Aorta (tissue), 5 donors: ENCODE results near the gene SLC9A3. TPM values are rescaled to one million over a fixed set of nuclear protein-coding genes. Genes with fewer than 3 reads are reported as not detected.
"Not testable (repeated sequence)": the region's sequence is repeated elsewhere in the genome, so short reads cannot be mapped to it uniquely, and the experiment has no call there.

ENCODE experiments used
- ATAC-seq: fragments of 200-7000 bp; cut with Tn5 transposase; one replicate; pipeline ENCODE4 v1.9.1; 2022; ENCODE audit warnings: moderate library complexity; ENCODE audit not compliant: low FRiP score
- DNase-seq, 2 donors: peaks; one replicate each; pipeline ENCODE4 v3.0.0-alpha.2; 2020
- H3K27ac ChIP-seq, 2 donors: one replicate each; pipeline ENCODE4 v1.5.1; 2013; ENCODE audit warnings: low read length in 2 of 2, mild to moderate bottlenecking in 2 of 2, moderate library complexity in 2 of 2, control low read depth in 1 of 2, inconsistent platforms in 1 of 2, low read depth in 1 of 2
- H3K27me3 ChIP-seq, 2 donors: one replicate each; pipeline ENCODE4 v1.6.1; 2013; ENCODE audit warnings: control low read depth in 1 of 2, low read length in 1 of 2, mild to moderate bottlenecking in 1 of 2, moderate library complexity in 1 of 2; ENCODE audit not compliant: insufficient read depth in 2 of 2, control insufficient read depth in 1 of 2
- H3K36me3 ChIP-seq, 2 donors: one replicate each; pipeline ENCODE4 v1.6.1; 2013; ENCODE audit warnings: control low read depth in 1 of 2, low read length in 1 of 2, mild to moderate bottlenecking in 1 of 2; ENCODE audit not compliant: insufficient read depth in 2 of 2, control insufficient read depth in 1 of 2
- H3K4me1 ChIP-seq, 2 donors: one replicate each; pipeline ENCODE4 v1.6.1; 2013; ENCODE audit warnings: low read length in 2 of 2, control low read depth in 1 of 2, mild to moderate bottlenecking in 1 of 2, moderate library complexity in 1 of 2; ENCODE audit not compliant: insufficient read depth in 2 of 2, control insufficient read depth in 1 of 2
- H3K4me3 ChIP-seq, 2 donors: one replicate each; pipeline ENCODE4 v1.5.1; 2013; ENCODE audit warnings: low read length in 2 of 2, control low read depth in 1 of 2, mild to moderate bottlenecking in 1 of 2
- H3K9me3 ChIP-seq: one replicate; pipeline ENCODE4 v1.6.1; 2013; ENCODE audit warnings: mild to moderate bottlenecking, low read length; ENCODE audit not compliant: control insufficient read depth
- WGBS, 2 donors: extraction: QIAGEN DNeasy Blood & Tissue Kit; methylation state at CpG; one replicate each; pipeline ENCODE4 v1.1.7; 2013; 5-methylcytosine and 5-hydroxymethylcytosine counted together
- intact Hi-C, 2 donors: fragments of 100-400 bp; cut with DNase I; formaldehyde crosslinking; loops; one replicate each; pipeline versions ENCODE4 v1.14.2 to v1.15.0; 2022
- polyA plus RNA-seq, 2 donors: library from polyadenylated mRNA; stranded (reverse); fragments of 200-250 nt; gene quantifications; one replicate each; pipeline ENCODE4 v1.2.3, GENCODE V29; 2013
- total RNA-seq, 2 donors: library from RNA; stranded (reverse); fragmentation: NEBNext Ultra II Directional; extraction: Animal tissue kit (Norgen Biotek cat#: 25700); gene quantifications; one replicate each; pipeline ENCODE4 v1.2.1, GENCODE V29; 2021
- donor health status: healthy with polysubstance abuse.
- donor health status: Bipolar disorder and iron deficiency.
- donor health status: DM: no; HTN: no; CAD: no.
- donor health status: DM: no; HTN: no; CAD: no.
- donor health status: DM: yes; HTN: yes; CAD: no.

Gene SLC9A3
- total and polyA plus RNA-seq, 4 donors = 0.59 to 4.3 (median 0.95) TPM

- no peak for ATAC-seq
- H3K27me3 ChIP-seq = no peaks in the 10 kb centered on the region
- no peak for DNase-seq
- H3K36me3 ChIP-seq = no peaks in the 10 kb centered on the region
- no peaks in the 10 kb centered on the region for H3K4me1 ChIP-seq
- intact Hi-C loops = no loop called here
- WGBS, 2 donors = 77 to 78% methylated on average over 29 to 32 of the region's 32 CpGs
- no peak overlapping the region for H3K4me3 ChIP-seq
- H3K9me3 ChIP-seq = no peaks in the 10 kb centered on the region
- H3K27ac ChIP-seq = no peak overlapping the region
Measured at GRCh38 chr5:558871-559503, 34.7 kb upstream of the SLC9A3 start.

DNA sequence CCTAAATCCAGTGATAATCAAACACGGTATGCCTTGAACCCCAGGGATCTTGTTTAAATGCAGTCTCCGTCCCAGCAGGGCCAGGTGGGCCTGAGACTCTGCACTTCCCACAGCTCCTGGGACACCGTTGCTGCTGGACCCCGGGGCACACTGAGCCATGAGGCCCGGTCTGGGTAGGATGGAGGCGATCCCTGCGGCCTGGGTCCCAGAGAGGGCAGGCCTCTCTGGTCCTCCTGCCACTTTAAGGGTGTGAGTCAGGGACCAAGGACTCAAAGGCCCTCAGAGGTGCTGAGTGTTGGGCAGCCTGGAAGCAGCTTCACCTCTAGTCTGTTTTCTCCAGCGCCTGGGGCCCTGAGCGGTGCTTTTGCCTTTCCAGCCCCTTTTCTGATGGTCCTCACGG lies 34.1 kb upstream of the SLC9A3 start:
- 82 to 85% methylated on average over 10 of the region's 10 CpGs for WGBS, 2 donors
- ATAC-seq = no peak

GRCh38 chr5:557917-558316 lies 33.7 kb upstream of the SLC9A3 start:
- H3K9me3 ChIP-seq, H3K27me3 ChIP-seq, H3K4me1 ChIP-seq, H3K27ac ChIP-seq, ATAC-seq, H3K36me3 ChIP-seq, H3K4me3 ChIP-seq, DNase-seq, intact Hi-C loops: not testable (repeated sequence)
- WGBS, 2 donors = 91 to 92% methylated on average over 3 to 4 of the region's 4 CpGs

More for the DNA sequence above, 34.1 kb upstream of the SLC9A3 start:
- DNase-seq = no peak
- no peaks in the 10 kb centered on the region for H3K9me3 ChIP-seq
- no peak overlapping the region for H3K4me3 ChIP-seq
- H3K27ac ChIP-seq = no peak overlapping the region
- no peaks in the 10 kb centered on the region for H3K36me3 ChIP-seq
- no peaks in the 10 kb centered on the region for H3K4me1 ChIP-seq
- intact Hi-C loops = no loop called here
- H3K27me3 ChIP-seq = no peaks in the 10 kb centered on the region

DNA sequence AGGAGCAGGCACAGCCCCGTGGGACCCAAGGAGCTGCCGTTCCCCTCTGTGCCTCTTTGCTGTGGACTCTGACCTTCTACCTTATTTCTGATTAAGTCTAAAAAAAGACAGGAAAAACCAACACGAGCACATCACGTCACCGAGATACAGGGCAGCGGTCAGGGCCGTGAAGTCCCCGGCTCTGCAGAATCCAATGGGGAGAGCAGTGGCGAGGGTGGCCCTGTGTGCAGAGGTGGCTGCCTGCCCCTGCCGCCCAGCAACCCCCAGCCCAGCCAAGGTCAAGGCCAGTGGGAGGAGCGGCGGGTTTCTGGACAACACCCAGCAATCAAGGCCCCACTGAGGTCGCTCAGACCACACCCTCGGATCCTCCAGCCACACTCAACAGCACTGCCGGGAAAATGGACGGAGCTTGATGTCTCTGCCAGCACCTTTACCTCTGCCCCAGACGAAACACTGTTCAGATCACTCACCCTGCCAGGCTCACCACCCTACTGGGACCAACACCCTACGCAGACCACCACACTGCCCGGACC lies 32.7 kb upstream of the SLC9A3 start:
- ATAC-seq = no peak

DNA sequence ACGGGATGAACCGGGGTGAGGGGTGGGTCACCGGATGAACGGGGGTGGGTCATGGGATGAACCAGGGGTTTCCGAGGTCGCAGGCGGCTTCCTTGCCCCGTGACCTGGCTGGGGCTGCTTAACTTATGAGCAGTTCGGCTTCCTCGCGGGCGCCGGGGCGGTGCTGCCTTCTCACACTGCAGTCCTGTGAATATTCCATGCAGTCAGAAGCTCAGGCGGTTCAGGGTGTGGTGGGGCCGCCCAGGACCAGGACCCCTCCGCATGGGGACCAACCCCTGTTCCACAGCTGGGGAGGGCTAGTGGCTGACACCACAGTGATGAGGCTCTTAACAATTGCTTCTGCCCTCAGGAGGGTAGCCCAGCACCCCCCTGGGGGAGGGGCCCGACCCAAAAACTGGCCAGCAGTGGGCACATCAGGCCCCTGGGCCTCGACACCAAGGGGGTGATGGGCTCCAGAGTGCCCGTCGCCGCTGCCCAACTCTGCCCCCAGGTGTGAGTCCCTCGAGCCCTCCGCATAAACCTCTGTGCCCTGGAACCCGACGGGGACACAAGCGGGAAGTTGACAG lies 30.9 kb upstream of the SLC9A3 start:
- no peaks in the 10 kb centered on the region for H3K4me1 ChIP-seq
- ATAC-seq = no peak
- H3K4me3 ChIP-seq = no peak overlapping the region
- WGBS, 2 donors = 90 to 91% methylated on average over 24 to 27 of the region's 27 CpGs
- H3K27ac ChIP-seq = no peak overlapping the region
- H3K27me3 ChIP-seq = no peaks in the 10 kb centered on the region
- H3K9me3 ChIP-seq = no peaks in the 10 kb centered on the region
- H3K36me3 ChIP-seq = no peaks in the 10 kb centered on the region
- intact Hi-C loops = no loop called here
- peak in 1 of 2 donors; percentile 73 for DNase-seq

More for the DNA sequence above, 32.7 kb upstream of the SLC9A3 start:
- Histone ChIP-seq H3K9me3 (no peaks in the 10 kb centered on the region), H3K27ac (no peak overlapping the region), H3K4me3 (no peak overlapping the region), H3K27me3 (no peaks in the 10 kb centered on the region), H3K4me1 (no peaks in the 10 kb centered on the region), H3K36me3 (no peaks in the 10 kb centered on the region)
- intact Hi-C loops = no loop called here
- no peak for DNase-seq
- WGBS, 2 donors = 81 to 82% methylated on average over 18 to 19 of the region's 19 CpGs

DNA sequence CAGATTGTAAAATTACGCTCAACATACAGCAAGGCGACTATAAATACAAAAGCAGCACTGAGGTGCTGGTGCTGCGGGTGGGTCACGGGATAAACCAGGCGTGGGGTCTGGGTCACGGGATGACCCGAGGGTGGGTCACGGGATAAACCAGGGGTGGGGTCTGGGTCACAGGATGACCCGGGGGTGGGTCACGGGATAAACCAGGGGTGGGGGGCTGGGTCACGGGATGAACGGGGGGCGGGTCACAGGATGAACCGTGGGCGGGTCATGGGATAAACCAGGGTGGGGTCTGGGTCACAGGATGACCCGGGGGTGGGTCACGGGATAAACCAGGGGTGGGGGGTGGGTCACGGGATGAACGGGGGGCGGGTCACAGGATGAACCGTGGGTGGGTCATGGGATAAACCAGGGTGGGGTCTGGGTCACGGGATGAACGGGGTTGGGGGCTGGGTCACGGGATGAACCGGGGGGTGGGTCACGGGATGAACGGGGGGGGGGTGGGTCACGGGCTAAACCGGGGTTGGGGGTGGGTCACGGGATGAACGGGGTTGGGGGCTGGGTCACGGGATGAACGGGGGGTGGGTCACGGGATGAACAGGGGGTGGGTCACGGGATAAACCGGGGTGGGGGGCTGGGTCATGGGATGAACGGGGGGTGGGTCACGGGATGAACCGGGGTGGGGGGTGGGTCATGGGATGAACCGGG lies 30.2 kb upstream of the SLC9A3 start:
- Histone ChIP-seq H3K27ac (no peak overlapping the region), H3K9me3 (no peaks in the 10 kb centered on the region), H3K36me3 (no peaks in the 10 kb centered on the region), H3K27me3 (no peaks in the 10 kb centered on the region), H3K4me3 (no peak overlapping the region), H3K4me1 (no peaks in the 10 kb centered on the region)
- intact Hi-C loops = no loop called here
- no peak for ATAC-seq
- peak in 1 of 2 donors; percentile 63 for DNase-seq
- WGBS, 2 donors = 94 to 95% methylated on average over 37 to 40 of the region's 40 CpGs

DNA sequence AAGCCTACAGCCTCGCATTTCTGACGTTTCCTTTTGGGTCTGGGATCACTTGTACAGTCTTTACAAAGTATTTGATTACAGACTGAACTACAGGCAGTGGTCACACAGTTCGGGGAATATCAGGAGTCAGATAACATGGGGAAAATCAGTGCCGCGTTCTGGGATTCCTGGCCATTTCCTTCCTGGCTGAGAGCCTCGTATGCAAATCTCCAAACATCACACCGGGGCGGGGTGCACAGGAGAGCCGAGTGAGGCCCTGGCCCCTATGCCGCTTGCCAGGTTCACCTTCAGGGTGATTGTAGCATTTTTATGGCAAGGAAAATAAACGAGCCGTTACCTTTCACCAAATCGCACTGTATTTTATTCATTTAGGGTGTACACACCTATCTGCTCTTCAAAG lies 29.6 kb upstream of the SLC9A3 start:
- Histone ChIP-seq H3K27ac (no peak overlapping the region), H3K9me3 (no peaks in the 10 kb centered on the region), H3K4me3 (no peak overlapping the region), H3K27me3 (no peaks in the 10 kb centered on the region), H3K36me3 (no peaks in the 10 kb centered on the region), H3K4me1 (no peaks in the 10 kb centered on the region)
- ATAC-seq (no peak), DNase-seq (peak in 1 of 2 donors; percentile 21)
- intact Hi-C loops = no loop called here
- 57 to 67% methylated on average over 13 of the region's 13 CpGs for WGBS, 2 donors

DNA sequence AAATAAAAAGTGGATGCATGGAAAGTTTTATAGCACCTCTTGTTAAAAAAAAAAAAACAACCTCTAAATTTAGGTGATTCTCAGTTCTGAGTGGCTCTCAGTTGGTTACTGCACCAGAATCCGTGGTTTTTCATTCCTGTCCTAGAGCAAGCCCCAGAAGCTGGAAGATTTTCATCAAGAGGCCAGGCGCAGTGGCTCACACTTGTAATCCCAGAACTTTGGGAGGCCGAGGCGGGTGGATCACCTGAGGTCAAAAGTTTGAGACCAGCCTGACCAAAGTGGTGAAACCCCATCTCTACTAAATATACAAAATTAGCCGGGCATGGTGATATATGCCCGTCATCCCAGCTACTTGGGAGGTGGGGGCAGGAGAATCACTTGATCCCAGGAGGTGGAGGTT lies 27.2 kb upstream of the SLC9A3 start:
- no peak overlapping the region for H3K4me3 ChIP-seq
- H3K36me3 ChIP-seq = no peaks in the 10 kb centered on the region
- H3K9me3 ChIP-seq = no peaks in the 10 kb centered on the region
- no peaks in the 10 kb centered on the region for H3K4me1 ChIP-seq
- intact Hi-C loops = no loop called here
- no peaks in the 10 kb centered on the region for H3K27me3 ChIP-seq
- no peak overlapping the region for H3K27ac ChIP-seq
- no peak for ATAC-seq
- no peak for DNase-seq
- WGBS, 2 donors = 85 to 86% methylated on average over 6 of the region's 6 CpGs
